Hepatocyte (in vitro differentiated cells): ENCODE measurements around the gene FOXO3. TPM values are rescaled to one million over a fixed set of nuclear protein-coding genes. Genes with fewer than 3 reads are reported as not detected.
A peak's percentile ranks its signal among the peaks of the same experiment; 100 is the strongest.

ENCODE experiments used
- DNase-seq: peaks from one replicate; pipeline ENCODE4 v3.0.0-alpha.2; 2016; ENCODE audit warnings: low spot score
- H2AFZ ChIP-seq: fragments of 200-600 bp; sonication (generic); 2 replicates; pipeline ENCODE4 v1.6.0; 2016; ENCODE audit warnings: antibody characterized with exemption, mild to moderate bottlenecking
- H3K27ac ChIP-seq: fragments of 200-600 bp; sonication (generic); 2 replicates; pipeline ENCODE4 v1.5.1; 2016; ENCODE audit warnings: mild to moderate bottlenecking
- H3K27me3 ChIP-seq: fragments of 200-600 bp; sonication (generic); 2 replicates; pipeline ENCODE4 v1.6.1; 2016
- H3K36me3 ChIP-seq: fragments of 200-600 bp; sonication (generic); replicated peaks from 2 replicates; pipeline ENCODE4 v1.5.1; 2016; ENCODE audit warnings: low read depth; ENCODE audit not compliant: insufficient read depth
- H3K4me1 ChIP-seq: fragments of 200-600 bp; sonication (generic); 2 replicates; pipeline ENCODE4 v1.5.1; 2016; ENCODE audit warnings: mild to moderate bottlenecking, moderate library complexity; ENCODE audit not compliant: insufficient read depth
- H3K4me2 ChIP-seq: fragments of 200-600 bp; sonication (generic); 2 replicates; pipeline ENCODE4 v1.6.0; 2016
- H3K4me3 ChIP-seq: fragments of 200-600 bp; sonication (generic); 2 replicates; pipeline ENCODE4 v1.5.1; 2016; ENCODE audit warnings: mild to moderate bottlenecking
- H3K79me2 ChIP-seq: fragments of 200-600 bp; sonication (generic); 2 replicates; pipeline ENCODE4 v1.6.0; 2017; ENCODE audit warnings: mild to moderate bottlenecking
- H3K9me2 ChIP-seq: fragments of 200-600 bp; sonication (generic); replicated peaks from 2 replicates; pipeline ENCODE4 v1.6.0; 2017; ENCODE audit warnings: mild to moderate bottlenecking; ENCODE audit not compliant: insufficient read depth
- H3K9me3 ChIP-seq: fragments of 200-600 bp; sonication (generic); 2 replicates; pipeline ENCODE4 v1.5.1; 2016; ENCODE audit warnings: low read depth, mild to moderate bottlenecking
- H4K20me1 ChIP-seq: fragments of 200-600 bp; sonication (generic); 2 replicates; pipeline ENCODE4 v1.6.0; 2016; ENCODE audit warnings: mild to moderate bottlenecking; ENCODE audit not compliant: insufficient read depth, poor library complexity, severe bottlenecking
- EZH2 ChIP-seq: fragments of 200-600 bp; sonication (generic); IDR thresholded peaks from 2 replicates; pipeline ENCODE4 v1.6.1; 2016; ENCODE audit warnings: antibody characterized with exemption, mild to moderate bottlenecking, borderline replicate concordance
- EZH2phosphoT487 ChIP-seq: fragments of 200-600 bp; sonication (generic); IDR thresholded peaks from one replicate; pipeline ENCODE4 v1.6.1; 2018; ENCODE audit warnings: antibody characterized with exemption, mild to moderate bottlenecking, low read depth, moderate library complexity; ENCODE audit not compliant: unreplicated experiment, severe bottlenecking
- WGBS: methylation state at CpG from one replicate; pipeline ENCODE4 v1.1.6; 2016; ENCODE audit warnings: low lambda C conversion rate; ENCODE audit errors: missing lambda C conversion rate; 5-methylcytosine and 5-hydroxymethylcytosine counted together
- polyA plus RNA-seq: library from polyadenylated mRNA; unstranded; fragments of >200 nt; fragmentation: Nextera tagmentation; extraction: Ambion mirVana; gene quantifications from 2 replicates; pipeline ENCODE4 v1.2.1, GENCODE V29; 2016
- total RNA-seq: library from RNA; depleted of rRNA; stranded (reverse); fragments of >200 nt; gene quantifications from 2 replicates; pipeline ENCODE4 v1.2.3, GENCODE V29; 2014
- TF ChIP-seq, protein P1 (sequence below): fragments of 200-600 bp; sonication (generic); IDR thresholded peaks from 2 replicates; pipeline ENCODE4 v1.5.1; 2016; ENCODE audit warnings: antibody characterized with exemption, mild to moderate bottlenecking; ENCODE audit not compliant: poor library complexity

Gene FOXO3
- total and polyA plus RNA-seq, 2 experiments from 2014 or later: 44.6 to 54.9 TPM

DNA sequence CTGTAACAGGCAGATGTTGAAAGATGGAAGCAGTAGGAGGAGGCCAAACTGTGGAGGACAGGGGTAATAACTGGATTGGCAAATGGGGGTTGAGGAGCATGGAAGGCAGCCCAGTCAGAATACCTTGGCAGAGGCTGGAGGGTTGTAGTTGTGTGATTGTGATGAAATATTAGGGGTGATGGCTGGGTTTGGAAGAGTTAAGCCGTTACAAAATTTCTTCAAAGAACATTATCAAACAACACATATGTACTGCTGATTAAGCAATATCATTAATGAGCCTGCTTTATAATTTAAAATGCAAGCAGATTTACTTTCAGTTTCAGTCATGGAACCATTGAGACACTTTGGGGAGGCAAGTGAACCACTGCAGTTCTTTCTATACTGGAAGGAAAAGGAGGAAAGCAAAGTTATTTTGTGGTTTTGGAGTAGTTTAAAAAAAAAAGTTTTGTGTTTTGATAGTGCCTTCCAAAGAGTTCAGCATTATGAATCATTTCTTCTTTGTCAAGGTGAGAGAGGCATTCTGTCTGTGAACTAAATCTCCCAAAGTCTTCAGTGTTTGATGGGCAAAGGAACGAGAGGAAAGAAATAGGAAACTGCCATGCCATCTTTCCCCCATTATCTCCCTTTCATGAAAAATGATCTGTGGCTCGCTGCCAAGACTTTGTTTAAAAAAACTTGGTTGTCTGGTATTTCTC, 20.7 kb downstream of the FOXO3 start:
- Histone ChIP-seq H2AFZ (no peak overlapping the region), H3K9me2 (no peaks in the 10 kb centered on the region), H3K36me3 (no peaks in the 10 kb centered on the region), H3K79me2 (peaks cover 97% of the 10 kb centered on the region), H3K4me3 (no peak overlapping the region), H3K4me2 (peak overlapping the region; percentile 46), H3K27me3 (no peaks in the 10 kb centered on the region), H3K27ac (peak overlapping the region; percentile 73), H3K4me1 (peaks cover 82% of the 10 kb centered on the region), H3K9me3 (no peaks in the 10 kb centered on the region), H4K20me1 (peaks cover 65% of the 10 kb centered on the region)
- TF ChIP-seq, protein P1, sequence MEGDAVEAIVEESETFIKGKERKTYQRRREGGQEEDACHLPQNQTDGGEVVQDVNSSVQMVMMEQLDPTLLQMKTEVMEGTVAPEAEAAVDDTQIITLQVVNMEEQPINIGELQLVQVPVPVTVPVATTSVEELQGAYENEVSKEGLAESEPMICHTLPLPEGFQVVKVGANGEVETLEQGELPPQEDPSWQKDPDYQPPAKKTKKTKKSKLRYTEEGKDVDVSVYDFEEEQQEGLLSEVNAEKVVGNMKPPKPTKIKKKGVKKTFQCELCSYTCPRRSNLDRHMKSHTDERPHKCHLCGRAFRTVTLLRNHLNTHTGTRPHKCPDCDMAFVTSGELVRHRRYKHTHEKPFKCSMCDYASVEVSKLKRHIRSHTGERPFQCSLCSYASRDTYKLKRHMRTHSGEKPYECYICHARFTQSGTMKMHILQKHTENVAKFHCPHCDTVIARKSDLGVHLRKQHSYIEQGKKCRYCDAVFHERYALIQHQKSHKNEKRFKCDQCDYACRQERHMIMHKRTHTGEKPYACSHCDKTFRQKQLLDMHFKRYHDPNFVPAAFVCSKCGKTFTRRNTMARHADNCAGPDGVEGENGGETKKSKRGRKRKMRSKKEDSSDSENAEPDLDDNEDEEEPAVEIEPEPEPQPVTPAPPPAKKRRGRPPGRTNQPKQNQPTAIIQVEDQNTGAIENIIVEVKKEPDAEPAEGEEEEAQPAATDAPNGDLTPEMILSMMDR: no peak
- no peak for TF ChIP-seq EZH2
- no peak for TF ChIP-seq EZH2phosphoT487
- 59% methylated on average over 3 of the region's 3 CpGs for WGBS
- DNase-seq: peak; percentile 48

DNA sequence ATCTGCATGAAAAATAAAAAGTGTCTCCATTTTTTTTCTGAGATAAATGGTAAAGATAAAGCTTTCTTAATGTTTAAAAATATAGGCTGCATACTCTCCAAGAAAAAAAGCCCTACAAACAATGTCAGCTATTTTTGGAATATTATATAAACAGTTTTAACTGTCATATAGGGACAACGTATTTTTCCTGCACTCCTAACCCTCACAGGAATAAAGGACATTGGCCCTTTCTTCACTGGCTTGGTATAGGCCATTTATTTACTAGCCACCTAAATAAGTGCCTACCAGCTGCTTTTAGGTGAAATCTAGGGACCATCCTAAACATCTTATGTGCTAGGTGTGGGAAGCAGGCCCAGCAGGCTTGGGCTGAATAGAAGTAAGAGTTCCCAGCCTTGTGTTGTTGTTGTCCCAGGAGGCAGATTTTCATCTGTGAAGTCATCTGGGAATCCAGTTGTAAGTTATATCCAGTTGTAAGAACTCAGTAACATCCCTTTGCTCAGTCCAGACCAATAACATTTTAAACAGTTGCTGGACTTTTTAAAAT, 21.3 kb downstream of the FOXO3 start:
- H3K9me2 ChIP-seq: no peaks in the 10 kb centered on the region
- H3K27ac ChIP-seq: peak overlapping the region; percentile 73
- no peaks in the 10 kb centered on the region for H3K9me3 ChIP-seq
- TF ChIP-seq, protein P1: no peak
- no peak overlapping the region for H2AFZ ChIP-seq
- H3K27me3 ChIP-seq: no peaks in the 10 kb centered on the region
- H3K4me2 ChIP-seq: peak overlapping the region; percentile 46
- H3K4me1 ChIP-seq: peaks cover 84% of the 10 kb centered on the region
- H3K79me2 ChIP-seq: peaks cover 97% of the 10 kb centered on the region
- H3K36me3 ChIP-seq: no peaks in the 10 kb centered on the region
- WGBS: 34% methylated on average over 1 of the region's 1 CpG
- peaks cover 63% of the 10 kb centered on the region for H4K20me1 ChIP-seq
- DNase-seq: no peak
- H3K4me3 ChIP-seq: no peak overlapping the region

DNA sequence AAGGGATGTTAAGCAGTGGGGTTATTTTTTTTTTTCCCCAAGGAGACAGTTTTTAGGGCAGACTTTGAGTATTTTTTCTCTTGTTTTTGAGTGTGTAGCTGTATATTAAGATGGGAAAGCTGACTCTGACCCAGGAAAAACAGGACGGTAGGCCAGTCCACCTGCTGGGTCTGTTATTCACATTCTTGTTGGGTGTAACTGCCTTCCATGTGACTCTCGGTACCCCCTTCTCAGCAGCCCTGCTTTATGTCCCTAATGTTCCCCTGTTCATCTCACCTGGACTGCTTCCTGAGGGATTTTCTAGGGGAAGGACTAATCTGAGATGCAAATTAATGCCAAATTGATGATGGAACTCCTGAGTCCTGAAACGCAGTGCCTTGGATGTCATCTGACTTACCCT, 21.9 kb downstream of the FOXO3 start:
- Histone ChIP-seq H3K4me3 (no peak overlapping the region), H3K9me3 (no peaks in the 10 kb centered on the region), H3K4me2 (peak overlapping the region; percentile 46), H3K27ac (peak overlapping the region; percentile 55), H2AFZ (no peak overlapping the region), H3K36me3 (no peaks in the 10 kb centered on the region), H3K27me3 (no peaks in the 10 kb centered on the region), H3K9me2 (no peaks in the 10 kb centered on the region), H3K4me1 (peaks cover 90% of the 10 kb centered on the region), H4K20me1 (peaks cover 57% of the 10 kb centered on the region), H3K79me2 (peaks cover 97% of the 10 kb centered on the region)
- WGBS: 81% methylated on average over 3 of the region's 3 CpGs
- DNase-seq: no peak
- no peak for TF ChIP-seq EZH2

DNA sequence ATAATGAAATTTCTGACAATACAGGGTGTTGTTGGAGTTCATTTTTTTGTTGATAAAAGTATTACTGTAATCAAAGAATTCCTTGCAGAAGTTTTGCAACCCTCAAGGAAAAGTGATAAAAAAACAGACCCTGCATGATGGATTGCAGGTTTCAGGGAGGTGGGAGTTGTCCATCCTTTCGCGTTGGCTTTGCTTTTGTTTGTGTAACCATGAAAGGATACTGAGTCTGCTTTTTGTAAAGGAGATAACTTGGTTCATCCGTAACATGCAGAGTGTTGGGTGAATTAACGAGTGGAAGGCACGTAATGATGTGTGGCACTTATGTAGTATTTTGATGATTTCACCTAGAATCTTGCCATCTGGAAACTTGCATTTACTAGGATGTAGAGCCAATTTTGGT, 23.6 kb downstream of the FOXO3 start:
- H3K4me2 ChIP-seq: peak overlapping the region; percentile 37
- H3K4me1 ChIP-seq: peaks cover 90% of the 10 kb centered on the region
- WGBS: 53% methylated on average over 5 of the region's 5 CpGs
- peaks cover 95% of the 10 kb centered on the region for H3K79me2 ChIP-seq
- H3K9me3 ChIP-seq: no peaks in the 10 kb centered on the region
- TF ChIP-seq, protein P1: no peak
- TF ChIP-seq EZH2 (no peak), EZH2phosphoT487 (no peak)
- no peak overlapping the region for H2AFZ ChIP-seq
- H3K27ac ChIP-seq: no peak overlapping the region
- H3K36me3 ChIP-seq: no peaks in the 10 kb centered on the region
- peaks cover 57% of the 10 kb centered on the region for H4K20me1 ChIP-seq
- DNase-seq: no peak
- H3K4me3 ChIP-seq: no peak overlapping the region
- no peaks in the 10 kb centered on the region for H3K27me3 ChIP-seq
- no peaks in the 10 kb centered on the region for H3K9me2 ChIP-seq
